ENCODE results near the gene MACROD1. TPM values are rescaled to one million over a fixed set of nuclear protein-coding genes. Genes with fewer than 3 reads are reported as not detected.
"Not testable (repeated sequence)": the region's sequence is repeated elsewhere in the genome, so short reads cannot be mapped to it uniquely, and the experiment has no call there.

The MACROD1 gene
- total and polyA plus RNA-seq, 8 donors, result 13.5 to 25.1 (median 20.3) TPM

DNA sequence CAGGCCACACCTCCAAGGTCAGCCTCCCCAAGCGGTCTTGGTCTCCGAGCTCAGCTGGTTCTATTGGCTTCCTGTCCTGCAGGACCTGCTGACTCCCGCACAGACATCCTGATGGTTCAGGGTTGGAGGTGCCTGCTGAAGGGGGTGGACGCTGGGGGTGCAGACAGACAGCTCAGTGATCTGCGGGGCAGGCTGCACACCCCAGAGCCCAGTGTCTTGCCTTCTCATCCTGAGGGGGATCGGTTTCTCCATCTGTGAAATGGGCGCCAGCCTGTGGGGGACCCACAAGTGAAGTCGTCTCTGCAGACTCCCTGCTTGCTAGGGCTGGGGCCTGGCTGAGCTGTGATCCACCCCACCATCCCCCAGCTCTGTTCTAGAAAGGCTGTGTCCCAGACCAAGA lies 116.4 kb downstream of the MACROD1 start:
- peaks cover 0 to 3% of the 10 kb centered on the region in 2 donors for H3K4me1 ChIP-seq
- no peaks in the 10 kb centered on the region for H3K9me3 ChIP-seq
- no peak for DNase-seq
- no peaks in the 10 kb centered on the region for H3K27me3 ChIP-seq
- H3K27ac ChIP-seq, result no peak overlapping the region
- no peak for ATAC-seq
- no peaks in the 10 kb centered on the region for H3K36me3 ChIP-seq
- no peak overlapping the region for H3K4me3 ChIP-seq
- TF ChIP-seq, protein P1, sequence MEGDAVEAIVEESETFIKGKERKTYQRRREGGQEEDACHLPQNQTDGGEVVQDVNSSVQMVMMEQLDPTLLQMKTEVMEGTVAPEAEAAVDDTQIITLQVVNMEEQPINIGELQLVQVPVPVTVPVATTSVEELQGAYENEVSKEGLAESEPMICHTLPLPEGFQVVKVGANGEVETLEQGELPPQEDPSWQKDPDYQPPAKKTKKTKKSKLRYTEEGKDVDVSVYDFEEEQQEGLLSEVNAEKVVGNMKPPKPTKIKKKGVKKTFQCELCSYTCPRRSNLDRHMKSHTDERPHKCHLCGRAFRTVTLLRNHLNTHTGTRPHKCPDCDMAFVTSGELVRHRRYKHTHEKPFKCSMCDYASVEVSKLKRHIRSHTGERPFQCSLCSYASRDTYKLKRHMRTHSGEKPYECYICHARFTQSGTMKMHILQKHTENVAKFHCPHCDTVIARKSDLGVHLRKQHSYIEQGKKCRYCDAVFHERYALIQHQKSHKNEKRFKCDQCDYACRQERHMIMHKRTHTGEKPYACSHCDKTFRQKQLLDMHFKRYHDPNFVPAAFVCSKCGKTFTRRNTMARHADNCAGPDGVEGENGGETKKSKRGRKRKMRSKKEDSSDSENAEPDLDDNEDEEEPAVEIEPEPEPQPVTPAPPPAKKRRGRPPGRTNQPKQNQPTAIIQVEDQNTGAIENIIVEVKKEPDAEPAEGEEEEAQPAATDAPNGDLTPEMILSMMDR (IDR thresholded peaks at IDR 0.05), result no peak
- intact Hi-C loops (cut with DNase I), result no loop called here

DNA sequence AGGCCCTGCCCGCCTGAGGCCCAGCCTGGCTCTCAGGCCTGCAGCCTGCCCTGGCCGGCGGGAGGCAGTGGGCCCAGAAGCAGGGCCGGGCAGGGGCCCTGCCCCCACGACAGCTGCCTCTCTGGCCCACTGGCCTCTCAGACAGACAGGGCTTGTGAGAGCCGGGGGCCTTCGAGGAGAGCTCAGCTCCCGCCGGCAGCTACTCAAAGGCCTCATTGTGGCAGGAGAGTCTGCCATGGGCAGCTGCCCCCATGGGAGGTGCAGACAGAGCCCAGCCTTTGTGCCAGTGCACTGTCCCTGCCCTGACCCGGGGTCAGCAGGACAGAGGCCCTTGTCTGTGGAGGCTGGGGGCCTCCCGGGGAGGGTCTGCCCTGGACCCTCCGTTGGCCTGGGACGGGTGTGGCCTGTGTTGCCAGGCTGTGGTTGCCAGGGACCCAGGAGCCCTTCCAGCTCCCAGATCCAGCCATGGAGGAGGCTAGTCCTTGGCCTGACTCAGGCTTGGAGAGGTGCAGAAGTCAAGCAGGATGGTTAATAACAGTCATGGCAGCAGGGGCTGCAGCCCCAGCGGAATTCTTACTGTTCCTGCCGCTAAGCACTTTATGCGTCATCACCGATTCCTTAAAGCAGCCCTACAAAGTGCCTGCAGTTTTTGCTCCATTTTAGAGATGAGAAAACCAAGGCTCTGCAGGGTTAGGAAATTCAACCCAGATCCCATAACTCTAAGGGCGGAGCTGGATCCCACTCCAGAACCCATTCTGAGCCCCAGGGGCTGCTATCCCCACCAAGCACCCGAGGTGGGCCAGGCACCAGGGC lies 117.7 kb downstream of the MACROD1 start:
- TF ChIP-seq, protein P1 (IDR thresholded peaks at IDR 0.05), result no peak
- Histone ChIP-seq H3K4me3 (no peak overlapping the region), H3K4me1 (peaks cover 0 to 3% of the 10 kb centered on the region in 2 donors), H3K27ac (no peak overlapping the region), H3K9me3 (no peaks in the 10 kb centered on the region), H3K27me3 (no peaks in the 10 kb centered on the region), H3K36me3 (no peaks in the 10 kb centered on the region)
- ATAC-seq, result no peak
- DNase-seq, result no peak
- intact Hi-C loops (cut with DNase I), result no loop called here

DNA sequence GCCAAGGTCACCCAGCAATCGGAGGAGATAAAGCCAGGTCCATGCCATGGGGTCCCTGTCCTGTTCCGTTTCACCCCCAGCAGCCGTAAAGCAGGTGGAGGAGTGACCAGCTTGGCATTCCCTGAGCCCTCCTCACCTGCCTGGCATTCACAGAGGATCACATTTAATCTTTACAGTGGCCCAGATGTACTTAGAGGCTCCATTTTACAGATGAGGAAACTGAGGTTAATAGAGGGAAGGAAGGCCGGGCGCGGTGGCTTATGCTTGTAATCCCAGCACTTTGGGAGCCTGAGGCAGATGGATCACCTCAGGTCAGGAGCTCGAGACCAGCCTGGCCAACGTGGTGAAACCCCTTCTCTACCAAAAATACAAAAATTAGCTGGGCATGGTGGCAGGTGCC lies 118.5 kb downstream of the MACROD1 start:
- H3K36me3 ChIP-seq; H3K27ac ChIP-seq; ATAC-seq; H3K4me3 ChIP-seq; H3K4me1 ChIP-seq; DNase-seq; H3K27me3 ChIP-seq; intact Hi-C loops (cut with DNase I); H3K9me3 ChIP-seq: not testable (repeated sequence)

DNA sequence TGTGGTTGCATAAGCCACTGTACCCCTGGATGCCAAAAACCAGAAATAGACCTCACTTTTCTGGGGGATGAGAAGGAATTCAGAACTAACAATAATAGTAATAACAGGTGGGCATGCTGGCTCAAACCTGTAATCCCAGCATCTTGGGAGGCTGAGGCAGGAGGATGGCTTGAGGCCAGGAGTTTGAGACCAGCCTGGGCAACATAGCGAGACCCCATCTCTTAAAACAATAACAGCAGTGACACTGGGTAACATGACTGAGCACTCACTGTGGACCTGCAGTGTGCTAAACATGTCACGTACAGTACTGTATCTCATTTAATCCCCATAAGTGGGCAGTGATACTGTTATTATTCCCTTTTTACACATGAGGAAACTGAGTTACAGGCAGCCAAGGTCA lies 120.2 kb downstream of the MACROD1 start:
- H3K9me3 ChIP-seq, result no peaks in the 10 kb centered on the region
- DNase-seq (no peak), ATAC-seq (no peak)
- no peaks in the 10 kb centered on the region for H3K27me3 ChIP-seq
- H3K27ac ChIP-seq, result no peak overlapping the region
- intact Hi-C loops (cut with DNase I), result no loop called here
- H3K36me3 ChIP-seq, result no peaks in the 10 kb centered on the region
- H3K4me1 ChIP-seq, result peaks cover 0 to 3% of the 10 kb centered on the region in 2 donors
- TF ChIP-seq, protein P1 (IDR thresholded peaks at IDR 0.05), result no peak
- no peak overlapping the region for H3K4me3 ChIP-seq

DNA sequence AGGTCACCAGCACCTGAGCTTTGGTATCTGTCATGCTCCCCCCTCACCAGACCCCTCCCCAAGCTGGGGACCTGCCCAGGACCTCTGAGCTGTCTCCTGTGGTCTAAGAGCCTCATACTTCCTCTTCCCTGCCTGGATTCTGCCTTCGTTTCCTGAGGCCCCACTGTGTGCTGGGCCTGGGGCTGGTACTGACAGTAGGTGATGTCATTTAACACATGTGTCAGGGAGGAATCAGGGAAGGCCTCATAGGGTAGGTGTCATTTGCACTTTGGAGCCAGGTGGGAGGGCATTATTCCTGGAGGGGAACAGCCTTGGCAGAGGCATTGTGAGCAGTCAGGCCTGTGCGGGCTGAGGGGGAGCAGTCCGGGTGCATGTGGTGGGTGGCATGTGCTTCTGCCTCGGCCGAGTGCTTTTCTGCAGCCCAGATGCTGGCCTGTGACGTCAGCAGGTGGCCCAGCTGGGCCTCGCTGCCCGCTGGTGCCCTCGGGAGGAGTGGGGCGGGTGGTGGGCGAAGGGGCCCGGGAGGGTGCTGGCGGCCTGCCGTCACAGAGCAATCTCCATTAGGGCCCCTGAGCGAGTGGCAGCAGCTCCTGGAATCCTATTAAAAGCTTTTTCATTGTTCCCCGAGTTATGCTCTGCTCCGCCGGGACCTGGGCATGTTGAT lies 121.1 kb downstream of the MACROD1 start:
- TF ChIP-seq, protein P1 (IDR thresholded peaks at IDR 0.05), result no peak
- H3K27me3 ChIP-seq, result no peaks in the 10 kb centered on the region
- peak in 1 of 4 donors; percentile 41 for DNase-seq
- no peak for ATAC-seq
- H3K4me1 ChIP-seq, result peaks cover 0 to 3% of the 10 kb centered on the region in 2 donors
- H3K9me3 ChIP-seq, result no peaks in the 10 kb centered on the region
- no peak overlapping the region for H3K4me3 ChIP-seq
- intact Hi-C loops (cut with DNase I), result no loop called here
- H3K27ac ChIP-seq, result no peak overlapping the region
- no peaks in the 10 kb centered on the region for H3K36me3 ChIP-seq
